Osteocyte (in vitro differentiated cells): ENCODE results near the gene ZNF836. TPM values are rescaled to one million over a fixed set of nuclear protein-coding genes. Genes with fewer than 3 reads are reported as not detected.

Experiments used
- DNase-seq: peaks from one replicate; pipeline ENCODE4 v3.0.0; 2021; ENCODE audit warnings: mixed read lengths; ENCODE audit not compliant: unreplicated experiment; ENCODE audit errors: extremely low spot score
- H3K27ac Mint-ChIP-seq: one replicate; pipeline ENCODE4 v1.8.0; 2021; ENCODE audit warnings: mild to moderate bottlenecking, mixed read lengths; ENCODE audit not compliant: unreplicated experiment
- H3K27me3 Mint-ChIP-seq: one replicate; pipeline ENCODE4 v1.8.0; 2021; ENCODE audit warnings: mixed read lengths; ENCODE audit not compliant: unreplicated experiment
- H3K36me3 Mint-ChIP-seq: one replicate; pipeline ENCODE4 v1.8.0; 2021; ENCODE audit warnings: mixed read lengths; ENCODE audit not compliant: unreplicated experiment
- H3K4me1 Mint-ChIP-seq: one replicate; pipeline ENCODE4 v1.8.0; 2021; ENCODE audit warnings: mixed read lengths; ENCODE audit not compliant: unreplicated experiment
- H3K4me3 Mint-ChIP-seq: one replicate; pipeline ENCODE4 v1.8.0; 2021; ENCODE audit warnings: mild to moderate bottlenecking, moderate library complexity, mixed read lengths; ENCODE audit not compliant: unreplicated experiment
- H3K9me3 Mint-ChIP-seq: one replicate; pipeline ENCODE4 v1.8.0; 2021; ENCODE audit warnings: mixed read lengths; ENCODE audit not compliant: unreplicated experiment
- total RNA-seq: library from RNA; stranded (reverse); gene quantifications from 2 replicates; pipeline ENCODE4 v1.2.1, GENCODE V29; 2021
- TF ChIP-seq, protein P1 (sequence below): fragments of 200-600 bp; sonication (generic); IDR thresholded peaks from 2 replicates; pipeline ENCODE4 v1.5.0; 2021; ENCODE audit warnings: antibody characterized with exemption, mild to moderate bottlenecking, moderate library complexity

ZNF836 gene
- total RNA-seq, 1 donor from 2014 or later = 19.1 TPM

- Mint-ChIP-seq H3K27ac (no peak overlapping the region), H3K4me3 (peak overlapping the region; percentile 14), H3K27me3 (no peaks in the 10 kb centered on the region), H3K9me3 (no peaks in the 10 kb centered on the region), H3K4me1 (peaks cover 26% of the 10 kb centered on the region), H3K36me3 (peaks cover 5% of the 10 kb centered on the region)
- TF ChIP-seq, protein P1, sequence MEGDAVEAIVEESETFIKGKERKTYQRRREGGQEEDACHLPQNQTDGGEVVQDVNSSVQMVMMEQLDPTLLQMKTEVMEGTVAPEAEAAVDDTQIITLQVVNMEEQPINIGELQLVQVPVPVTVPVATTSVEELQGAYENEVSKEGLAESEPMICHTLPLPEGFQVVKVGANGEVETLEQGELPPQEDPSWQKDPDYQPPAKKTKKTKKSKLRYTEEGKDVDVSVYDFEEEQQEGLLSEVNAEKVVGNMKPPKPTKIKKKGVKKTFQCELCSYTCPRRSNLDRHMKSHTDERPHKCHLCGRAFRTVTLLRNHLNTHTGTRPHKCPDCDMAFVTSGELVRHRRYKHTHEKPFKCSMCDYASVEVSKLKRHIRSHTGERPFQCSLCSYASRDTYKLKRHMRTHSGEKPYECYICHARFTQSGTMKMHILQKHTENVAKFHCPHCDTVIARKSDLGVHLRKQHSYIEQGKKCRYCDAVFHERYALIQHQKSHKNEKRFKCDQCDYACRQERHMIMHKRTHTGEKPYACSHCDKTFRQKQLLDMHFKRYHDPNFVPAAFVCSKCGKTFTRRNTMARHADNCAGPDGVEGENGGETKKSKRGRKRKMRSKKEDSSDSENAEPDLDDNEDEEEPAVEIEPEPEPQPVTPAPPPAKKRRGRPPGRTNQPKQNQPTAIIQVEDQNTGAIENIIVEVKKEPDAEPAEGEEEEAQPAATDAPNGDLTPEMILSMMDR = no peak
- no peak for DNase-seq
These were observed 16.0 kb upstream of the ZNF836 start for GRCh38 chr19:52187407-52187806.

- no peak overlapping the region for H3K27ac Mint-ChIP-seq
- H3K36me3 Mint-ChIP-seq = no peaks in the 10 kb centered on the region
- no peaks in the 10 kb centered on the region for H3K9me3 Mint-ChIP-seq
- no peak for DNase-seq
- H3K27me3 Mint-ChIP-seq = no peaks in the 10 kb centered on the region
- peaks cover 7% of the 10 kb centered on the region for H3K4me1 Mint-ChIP-seq
- TF ChIP-seq, protein P1 = no peak
- H3K4me3 Mint-ChIP-seq = no peak overlapping the region
These were observed 5.2 kb upstream of the ZNF836 start for GRCh38 chr19:52176574-52176973.

GRCh38 chr19:52172347-52172746 lies 926 bp upstream of the ZNF836 start:
- peaks cover 22% of the 10 kb centered on the region for H3K4me1 Mint-ChIP-seq
- no peaks in the 10 kb centered on the region for H3K27me3 Mint-ChIP-seq
- TF ChIP-seq, protein P1 = no peak
- H3K27ac Mint-ChIP-seq = no peak overlapping the region
- no peak for DNase-seq
- peaks cover 4% of the 10 kb centered on the region for H3K9me3 Mint-ChIP-seq
- peaks cover 19% of the 10 kb centered on the region for H3K36me3 Mint-ChIP-seq
- H3K4me3 Mint-ChIP-seq = peak overlapping the region; percentile 98

DNA sequence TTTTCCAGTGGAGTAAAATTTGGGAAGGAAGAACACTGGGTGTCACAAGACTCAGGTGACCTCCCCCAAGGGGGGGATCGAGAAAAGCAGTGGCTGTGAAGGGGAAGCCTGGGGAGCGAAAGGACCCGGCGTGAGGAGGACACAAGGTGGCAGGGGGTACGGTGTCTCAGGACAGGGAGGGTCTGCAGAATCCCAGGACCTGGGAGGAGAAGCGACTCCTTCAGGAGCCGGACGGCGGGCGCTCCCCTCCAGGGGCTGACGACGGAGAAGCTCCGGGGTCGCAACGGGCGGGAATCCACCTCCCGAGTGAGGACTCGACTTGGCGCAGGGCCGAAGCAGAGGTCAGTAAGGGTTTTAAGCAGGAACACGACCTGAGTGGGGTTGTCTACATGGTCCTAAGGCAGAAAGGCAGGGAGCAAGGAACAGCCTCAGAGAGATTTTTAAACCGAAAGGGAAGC lies 529 bp downstream of the ZNF836 start:
- TF ChIP-seq, protein P1 = no peak
- H3K36me3 Mint-ChIP-seq = peaks cover 23% of the 10 kb centered on the region
- H3K9me3 Mint-ChIP-seq = peaks cover 4% of the 10 kb centered on the region
- peak overlapping the region; percentile 94 for H3K27ac Mint-ChIP-seq
- no peak for DNase-seq
- peaks cover 22% of the 10 kb centered on the region for H3K4me1 Mint-ChIP-seq
- H3K27me3 Mint-ChIP-seq = no peaks in the 10 kb centered on the region
- H3K4me3 Mint-ChIP-seq = peak overlapping the region; percentile 98

GRCh38 chr19:52170304-52170703 lies 1.1 kb downstream of the ZNF836 start:
- Mint-ChIP-seq H3K27ac (peak overlapping the region; percentile 94), H3K9me3 (peaks cover 4% of the 10 kb centered on the region)
- TF ChIP-seq, protein P1 = no peak

More at GRCh38 chr19:52170304-52170703, 1.1 kb downstream of the ZNF836 start:
- H3K4me1 Mint-ChIP-seq = peaks cover 22% of the 10 kb centered on the region
- no peaks in the 10 kb centered on the region for H3K27me3 Mint-ChIP-seq
- peak overlapping the region; percentile 98 for H3K4me3 Mint-ChIP-seq
- peaks cover 27% of the 10 kb centered on the region for H3K36me3 Mint-ChIP-seq
- DNase-seq = no peak
